ENCODE measurements around the gene KLHL30.

KLHL30 gene

DNA sequence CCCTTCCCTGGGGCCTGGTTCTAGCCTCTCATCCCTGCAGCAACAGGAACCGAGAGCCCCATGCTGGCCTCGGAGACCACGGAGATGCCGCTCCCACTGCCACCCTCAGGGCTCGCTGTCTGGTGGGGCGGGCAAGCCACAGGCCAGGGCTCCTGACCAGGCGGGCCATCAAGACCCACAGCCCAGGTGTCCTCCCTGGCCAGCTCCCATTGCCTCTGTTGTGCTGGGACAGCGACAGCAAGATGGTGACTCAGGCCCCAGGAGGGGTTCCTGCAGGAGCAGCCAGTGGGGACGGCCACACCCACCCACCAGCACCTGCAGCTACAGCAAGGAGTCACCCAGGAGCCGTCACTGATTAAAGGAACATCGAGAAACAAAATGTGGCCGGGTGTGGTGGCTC, 7.4 kb downstream of the KLHL30 start:
- no peak for DNase-seq (ENCODE audit: low read depth in 2 of 2)

DNA sequence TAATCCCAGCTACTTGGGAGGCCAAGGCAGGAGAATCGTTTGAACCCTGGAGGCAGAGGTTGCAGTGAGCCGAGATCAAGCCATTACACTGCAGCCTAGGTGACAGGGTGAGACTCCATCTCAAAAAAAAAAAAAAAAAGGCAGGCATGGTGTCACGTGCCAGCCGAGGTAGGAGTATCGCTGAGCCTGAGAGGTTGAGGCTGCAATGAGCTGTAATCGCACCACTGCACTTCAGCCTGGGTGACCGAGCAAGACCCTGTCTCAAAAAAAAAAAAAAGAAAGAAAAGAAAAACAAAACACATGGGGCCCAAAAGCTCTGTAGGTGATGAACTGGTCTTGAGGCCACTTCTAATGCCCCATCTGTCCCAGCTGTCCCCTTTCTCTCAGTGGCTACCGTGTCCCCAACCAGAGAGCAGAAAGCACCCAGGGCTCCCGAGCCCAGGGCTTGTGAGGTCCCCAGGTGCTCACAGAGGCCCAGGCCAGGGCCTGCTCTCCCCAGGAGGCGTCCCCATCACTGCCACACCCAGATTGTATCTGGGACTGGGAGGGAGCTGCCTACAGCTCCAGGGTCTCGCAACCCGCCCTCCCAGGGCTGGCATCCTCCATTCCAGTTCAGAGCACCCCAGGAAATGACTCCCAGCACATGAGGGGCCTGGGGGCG, 8.5 kb downstream of the KLHL30 start:
- DNase-seq (ENCODE audit: low read depth in 2 of 2), result no peak

- DNase-seq (ENCODE audit: low read depth in 2 of 2), result no peak
These were observed 10.5 kb downstream of the KLHL30 start for GRCh38 chr2:238148981-238149380.

GRCh38 chr2:238149841-238150572, 11.5 kb downstream of the KLHL30 start:
- no peak for DNase-seq (ENCODE audit: low read depth in 2 of 2)

DNA sequence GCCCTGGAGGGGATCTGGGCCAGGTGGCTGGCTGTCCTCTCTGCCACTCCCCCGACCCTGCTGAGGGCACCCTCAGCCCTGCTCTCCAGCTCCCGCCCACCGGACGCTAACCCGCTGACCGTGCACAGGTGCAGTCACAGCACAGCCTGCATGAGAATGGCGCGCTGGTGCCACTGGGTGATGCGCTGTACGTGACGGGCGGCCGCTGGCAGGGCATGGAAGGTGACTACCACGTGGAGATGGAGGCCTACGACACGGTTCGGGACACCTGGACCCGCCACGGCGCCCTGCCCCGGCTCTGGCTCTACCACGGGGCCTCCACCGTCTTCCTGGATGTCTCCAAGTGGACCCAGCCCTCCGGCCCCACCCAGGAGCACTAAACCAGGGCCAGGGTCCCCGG, 12.2 kb downstream of the KLHL30 start:
- no peak for DNase-seq (ENCODE audit: low read depth in 2 of 2)

DNA sequence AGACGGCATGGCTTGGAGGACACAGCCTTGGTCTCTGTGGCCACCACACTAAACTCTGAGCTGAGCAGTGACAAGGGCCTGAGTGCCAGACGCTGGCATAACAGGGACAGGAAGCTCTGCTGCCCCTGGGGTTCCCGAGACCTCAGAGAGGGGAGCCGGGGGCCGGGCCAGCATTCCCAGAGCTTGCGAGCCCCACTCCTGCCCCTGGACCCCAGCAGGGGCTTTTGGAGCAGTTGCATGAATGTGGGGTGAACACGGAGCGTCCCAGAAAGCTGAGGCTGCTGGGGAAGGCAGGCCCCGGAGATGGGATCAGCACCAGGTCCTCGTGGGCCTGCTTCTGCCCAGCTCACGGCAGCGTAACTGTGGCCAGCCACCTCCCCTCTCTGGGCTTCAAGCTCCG, 12.7 kb downstream of the KLHL30 start:
- no peak for DNase-seq (ENCODE audit: low read depth in 2 of 2)

- no peak for DNase-seq (ENCODE audit: low read depth in 2 of 2)
These were observed 13.3 kb downstream of the KLHL30 start for GRCh38 chr2:238151628-238152235.

DNA sequence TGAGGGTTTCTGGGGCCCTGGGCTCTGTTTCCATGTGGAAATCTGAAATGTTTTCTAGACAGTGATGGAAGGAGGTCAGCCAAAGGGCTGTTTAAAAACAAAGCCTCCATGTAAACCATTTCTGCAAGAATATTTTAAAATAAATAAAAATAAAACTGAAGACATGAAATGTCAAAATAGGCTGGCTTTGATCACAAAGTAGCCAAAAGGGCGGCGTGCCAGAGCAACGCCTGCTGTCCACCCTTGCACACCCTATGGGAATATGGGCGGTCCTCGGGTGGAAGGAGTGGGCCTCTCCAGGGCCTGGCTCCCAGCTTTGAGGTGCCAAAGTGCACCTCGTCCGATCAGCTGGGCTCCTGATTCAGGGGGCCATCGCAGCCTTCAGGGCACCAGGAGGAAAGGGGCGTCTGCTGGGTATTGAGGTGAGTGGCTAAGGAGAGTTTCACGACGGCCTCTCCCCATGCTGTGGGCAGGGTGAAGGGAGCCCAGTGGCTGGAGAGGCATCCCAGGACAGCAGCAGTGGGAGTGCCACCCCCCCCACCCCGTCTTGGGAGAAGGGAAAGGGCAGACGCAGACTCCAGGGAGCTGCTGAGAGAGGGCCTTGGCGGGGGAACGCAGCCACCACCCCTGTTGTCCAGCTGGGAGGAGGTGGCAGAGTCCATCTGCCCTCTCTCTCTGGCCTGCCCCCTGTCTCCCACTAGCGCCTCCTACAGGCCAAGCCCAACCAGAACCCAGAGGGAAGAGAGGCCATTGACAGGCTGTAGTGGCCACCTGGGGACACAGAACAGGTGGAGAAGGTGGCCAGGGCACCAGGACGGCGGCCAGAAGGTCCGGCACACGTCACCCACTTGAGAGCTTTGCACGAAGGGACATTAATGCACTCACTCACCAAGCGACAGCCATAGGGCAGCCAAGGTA, 14.6 kb downstream of the KLHL30 start:
- DNase-seq (ENCODE audit: low read depth in 2 of 2), result no peak

DNA sequence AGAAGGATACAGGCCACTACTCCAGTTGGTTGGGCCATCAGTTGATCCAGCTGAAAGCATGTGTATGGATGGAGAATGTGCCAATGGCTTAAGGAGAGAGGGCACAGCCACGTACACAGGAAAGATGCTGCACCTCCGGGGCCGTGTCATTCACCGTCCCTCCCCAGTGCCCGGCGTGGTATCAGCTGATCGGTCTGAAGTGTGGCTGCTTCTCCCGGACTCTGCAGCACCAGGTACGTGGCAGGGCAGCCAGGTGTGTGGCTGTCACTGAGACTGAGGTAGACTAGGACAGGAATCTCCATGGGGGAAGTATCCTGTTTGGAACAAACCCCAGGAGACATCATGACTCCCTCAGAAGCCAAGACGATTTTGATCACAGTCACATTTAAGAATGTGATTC, 16.1 kb downstream of the KLHL30 start:
- DNase-seq (ENCODE audit: low read depth in 2 of 2), result no peak

GRCh38 chr2:238155051-238155760, 16.7 kb downstream of the KLHL30 start:
- DNase-seq (ENCODE audit: low read depth in 2 of 2), result no peak

- no peak for DNase-seq (ENCODE audit: low read depth in 2 of 2)
These were observed 17.6 kb downstream of the KLHL30 start for GRCh38 chr2:238155761-238156694.

GRCh38 chr2:238157506-238158017, 19.1 kb downstream of the KLHL30 start:
- no peak for DNase-seq (ENCODE audit: low read depth in 2 of 2)

DNA sequence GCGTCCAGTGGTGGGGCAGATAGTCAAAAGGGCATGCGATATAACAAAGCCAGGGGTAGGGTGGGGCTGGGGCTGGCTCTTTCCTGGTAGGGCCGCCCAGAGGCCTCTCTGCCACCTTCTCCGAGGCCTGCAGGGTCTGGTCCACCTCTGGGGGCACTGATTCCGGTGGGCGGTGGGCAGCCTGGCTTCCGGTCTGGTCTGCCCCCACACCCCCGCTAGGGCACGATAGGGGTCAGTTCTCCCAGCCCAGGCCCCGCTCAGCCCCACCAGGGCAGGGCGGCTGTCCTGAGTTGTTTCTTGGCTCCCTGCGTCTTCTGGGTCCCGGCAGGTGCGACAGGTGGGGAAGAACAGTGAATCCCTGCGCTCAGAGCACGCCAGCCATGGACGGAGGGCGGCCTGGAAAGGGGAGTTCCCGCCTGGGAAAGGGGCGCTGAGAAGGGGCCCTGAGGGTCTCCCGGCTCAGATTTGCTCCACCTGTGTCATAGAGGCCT, 19.6 kb downstream of the KLHL30 start:
- no peak for DNase-seq (ENCODE audit: low read depth in 2 of 2)

GRCh38 chr2:238158509-238159070, 20.1 kb downstream of the KLHL30 start, which contains the start of gene ERFE:
Gene ERFE (plus strand): TSS chr2:238158970. CDS start chr2:238159008, 38 bp downstream.
- peak in 1 of 2 donors; percentile 12 for DNase-seq (ENCODE audit: low read depth in 2 of 2)

DNA sequence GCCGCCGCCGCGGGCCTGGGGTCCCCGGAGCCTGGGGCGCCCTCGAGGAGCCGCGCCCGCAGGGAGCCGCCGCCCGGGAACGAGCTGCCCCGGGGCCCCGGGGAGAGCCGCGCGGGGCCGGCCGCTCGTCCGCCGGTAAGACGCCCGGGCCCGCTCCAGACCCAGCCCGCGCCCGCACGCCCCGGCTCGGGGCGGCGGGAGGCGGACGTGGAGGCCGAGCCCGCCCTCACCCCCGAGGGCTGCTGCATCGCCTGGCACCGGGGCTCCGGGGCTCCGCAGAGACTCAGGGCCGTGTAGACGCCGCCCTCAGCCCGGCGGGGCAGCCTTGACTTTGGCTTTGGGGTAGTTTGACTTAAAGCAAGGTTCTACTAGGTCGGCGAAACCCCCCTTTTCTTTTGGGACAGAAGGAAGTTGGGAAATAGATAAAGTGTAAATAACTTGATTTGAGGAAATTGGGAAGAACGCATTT, 20.6 kb downstream of the KLHL30 start:
- no peak for DNase-seq (ENCODE audit: low read depth in 2 of 2)

- no peak for DNase-seq (ENCODE audit: low read depth in 2 of 2)
These were observed 21.3 kb downstream of the KLHL30 start for GRCh38 chr2:238159661-238160205.

- DNase-seq (ENCODE audit: low read depth in 2 of 2), result no peak
These were observed 22.0 kb downstream of the KLHL30 start for GRCh38 chr2:238160206-238161129.
